ENCODE measurements around the gene PREX1.

Gene PREX1

GRCh38 chr20:48694381-48694865 is 133.4 kb downstream of the PREX1 start:
- no peak for DNase-seq

GRCh38 chr20:48691523-48691922 is 136.3 kb downstream of the PREX1 start:
- no peak for DNase-seq

- DNase-seq = no peak
These were observed 136.9 kb downstream of the PREX1 start for GRCh38 chr20:48690888-48691287.

- DNase-seq = no peak
These were observed 137.8 kb downstream of the PREX1 start for GRCh38 chr20:48689874-48690571.

GRCh38 chr20:48689388-48689787 is 138.4 kb downstream of the PREX1 start:
- no peak for DNase-seq

GRCh38 chr20:48688579-48688978 is 139.2 kb downstream of the PREX1 start:
- no peak for DNase-seq

- DNase-seq = no peak
These were observed 140.5 kb downstream of the PREX1 start for GRCh38 chr20:48687117-48687800.

GRCh38 chr20:48686238-48687116 is 141.3 kb downstream of the PREX1 start:
- no peak for DNase-seq

- DNase-seq = no peak
These were observed 142.5 kb downstream of the PREX1 start for GRCh38 chr20:48685300-48685699.

GRCh38 chr20:48684501-48685041 is 143.2 kb downstream of the PREX1 start:
- no peak for DNase-seq

GRCh38 chr20:48683467-48684175 is 144.2 kb downstream of the PREX1 start:
- no peak for DNase-seq

GRCh38 chr20:48682529-48683363 is 145.1 kb downstream of the PREX1 start:
- DNase-seq = peak; percentile 92

GRCh38 chr20:48681873-48682426 is 145.8 kb downstream of the PREX1 start:
- no peak for DNase-seq

GRCh38 chr20:48681201-48681872 is 146.5 kb downstream of the PREX1 start:
- no peak for DNase-seq

GRCh38 chr20:48680650-48681049 is 147.1 kb downstream of the PREX1 start:
- DNase-seq = no peak

- no peak for DNase-seq
These were observed 148.2 kb downstream of the PREX1 start for GRCh38 chr20:48679599-48679998.

GRCh38 chr20:48679011-48679410 is 148.8 kb downstream of the PREX1 start:
- DNase-seq = no peak

- no peak for DNase-seq
These were observed 149.4 kb downstream of the PREX1 start for GRCh38 chr20:48678421-48678820.

GRCh38 chr20:48676795-48677460 is 150.9 kb downstream of the PREX1 start:
- no peak for DNase-seq

GRCh38 chr20:48676125-48676524 is 151.7 kb downstream of the PREX1 start:
- no peak for DNase-seq
